GM12872 (cell line): ENCODE data around the gene PHYKPL.

ENCODE experiments used
- TF ChIP-seq, protein P1 (sequence below): IDR thresholded peaks from 3 replicates; pipeline ENCODE4 v1.5.1; 2011; ENCODE audit warnings: low read depth, mild to moderate bottlenecking, low read length, moderate library complexity; ENCODE audit not compliant: insufficient read depth

Gene PHYKPL

DNA sequence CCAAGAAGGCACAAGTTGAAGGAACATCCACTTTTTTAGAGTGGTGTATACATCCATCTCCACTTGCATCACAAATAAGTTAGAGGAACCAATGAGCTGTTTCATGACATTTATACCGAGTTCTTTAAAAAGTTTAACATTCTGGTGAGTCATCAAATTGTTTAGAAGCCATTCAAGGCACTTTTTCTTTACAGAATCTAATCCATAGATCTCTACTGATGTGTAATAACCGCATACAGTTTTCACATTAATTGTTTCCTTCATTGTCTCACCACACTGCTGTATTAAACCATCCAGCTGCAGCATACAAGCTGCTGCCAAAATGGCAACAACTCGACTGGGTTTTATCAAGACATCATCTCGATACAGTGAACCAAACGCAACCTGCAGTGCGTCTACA is 46.2 kb downstream of the PHYKPL start:
- TF ChIP-seq, protein P1, sequence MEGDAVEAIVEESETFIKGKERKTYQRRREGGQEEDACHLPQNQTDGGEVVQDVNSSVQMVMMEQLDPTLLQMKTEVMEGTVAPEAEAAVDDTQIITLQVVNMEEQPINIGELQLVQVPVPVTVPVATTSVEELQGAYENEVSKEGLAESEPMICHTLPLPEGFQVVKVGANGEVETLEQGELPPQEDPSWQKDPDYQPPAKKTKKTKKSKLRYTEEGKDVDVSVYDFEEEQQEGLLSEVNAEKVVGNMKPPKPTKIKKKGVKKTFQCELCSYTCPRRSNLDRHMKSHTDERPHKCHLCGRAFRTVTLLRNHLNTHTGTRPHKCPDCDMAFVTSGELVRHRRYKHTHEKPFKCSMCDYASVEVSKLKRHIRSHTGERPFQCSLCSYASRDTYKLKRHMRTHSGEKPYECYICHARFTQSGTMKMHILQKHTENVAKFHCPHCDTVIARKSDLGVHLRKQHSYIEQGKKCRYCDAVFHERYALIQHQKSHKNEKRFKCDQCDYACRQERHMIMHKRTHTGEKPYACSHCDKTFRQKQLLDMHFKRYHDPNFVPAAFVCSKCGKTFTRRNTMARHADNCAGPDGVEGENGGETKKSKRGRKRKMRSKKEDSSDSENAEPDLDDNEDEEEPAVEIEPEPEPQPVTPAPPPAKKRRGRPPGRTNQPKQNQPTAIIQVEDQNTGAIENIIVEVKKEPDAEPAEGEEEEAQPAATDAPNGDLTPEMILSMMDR = no peak

- TF ChIP-seq, protein P1 = no peak
These were observed 50.3 kb downstream of the PHYKPL start for GRCh38 chr5:178182158-178182876.

DNA sequence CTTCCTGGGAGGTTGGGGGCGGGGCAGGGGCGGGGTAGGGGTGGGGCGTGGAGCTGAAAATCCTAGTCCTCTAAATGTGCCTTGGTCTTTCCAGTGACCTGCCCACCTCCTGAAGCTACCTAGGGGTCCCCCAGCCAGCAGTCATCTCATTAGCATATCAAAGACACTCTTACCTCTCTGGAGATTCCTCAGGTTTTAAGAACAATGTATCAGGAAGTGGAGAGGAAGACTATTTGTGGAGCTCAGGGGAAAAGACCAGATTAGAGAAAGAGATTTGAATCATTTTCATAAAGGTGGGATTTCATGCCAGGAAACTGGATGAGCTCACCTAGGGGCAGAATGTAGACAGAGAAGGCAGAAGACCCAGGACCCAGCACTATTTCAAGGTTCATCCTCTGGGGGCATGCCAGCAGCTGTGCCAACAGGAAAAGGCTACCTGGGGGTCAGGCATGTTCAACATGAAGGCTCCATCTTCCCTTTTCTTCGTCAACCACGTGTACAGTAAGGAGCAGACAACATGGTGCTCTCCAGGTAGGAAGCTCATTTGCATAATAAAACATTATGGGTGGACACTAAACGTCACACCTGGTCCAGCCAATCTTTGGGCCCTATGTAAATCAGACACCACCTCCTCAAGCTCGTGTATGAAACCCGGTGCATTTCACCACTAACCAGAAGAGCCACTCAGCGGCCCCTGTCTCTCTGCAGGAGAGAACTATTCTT is 52.3 kb downstream of the PHYKPL start:
- TF ChIP-seq, protein P1 = no peak

DNA sequence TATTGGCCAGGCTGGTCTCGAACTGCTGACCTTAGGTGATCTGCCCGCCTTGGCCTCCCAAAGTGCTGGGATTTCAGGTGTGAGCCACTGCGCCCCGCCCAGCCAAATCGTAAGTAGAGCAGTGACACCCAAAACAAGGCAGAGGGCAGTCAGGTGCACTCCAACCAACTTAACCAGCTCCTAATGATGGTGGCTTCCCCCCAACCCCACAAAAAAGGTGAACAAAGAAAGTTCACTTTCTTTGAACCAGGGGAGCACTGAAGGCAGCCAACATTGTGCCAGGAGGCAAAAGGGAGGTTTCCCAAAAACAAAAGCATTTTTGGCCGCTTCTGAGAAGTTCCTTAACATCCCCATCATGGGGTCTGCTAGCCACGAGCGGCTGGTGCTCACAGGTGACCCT is 55.0 kb downstream of the PHYKPL start:
- TF ChIP-seq, protein P1 = no peak

- TF ChIP-seq, protein P1 = no peak
These were observed 55.8 kb downstream of the PHYKPL start for GRCh38 chr5:178176791-178177190.

- TF ChIP-seq, protein P1 = no peak
These were observed 58.1 kb downstream of the PHYKPL start for GRCh38 chr5:178174456-178174855.

DNA sequence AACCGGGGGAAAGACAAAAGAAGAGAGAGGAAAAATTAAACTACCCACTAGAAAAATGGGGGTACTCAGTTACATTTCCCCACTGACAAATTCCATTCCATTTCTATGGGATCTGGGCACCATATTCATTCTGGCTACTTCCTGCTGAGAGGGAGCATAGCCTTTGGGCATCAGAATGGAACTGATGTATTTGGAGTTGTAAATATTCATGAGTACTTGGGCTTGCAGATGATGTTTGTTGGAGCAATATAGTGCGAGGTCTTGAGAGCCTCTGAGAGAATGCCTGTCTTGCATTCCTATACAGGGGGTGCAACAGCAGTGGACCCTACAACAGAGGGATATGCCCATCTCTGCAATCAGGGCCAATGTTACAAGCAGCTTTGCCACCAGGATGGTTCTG is 62.1 kb downstream of the PHYKPL start:
- TF ChIP-seq, protein P1 = no peak
